Measurements from ENCODE around the gene AHI1. TPM values are rescaled to one million over a fixed set of nuclear protein-coding genes. Genes with fewer than 3 reads are reported as not detected.

AHI1 gene
- total RNA-seq, 1 experiment from 2014 or later: 22.8 TPM

- no peaks in the 10 kb centered on the region for H3K27me3 ChIP-seq (replicated peaks; ENCODE audit: insufficient read depth, low read depth, low read length, poor library complexity)
- peaks cover 6% of the 10 kb centered on the region for H3K4me1 ChIP-seq (ENCODE audit: insufficient read depth, low read length, poor library complexity, severe bottlenecking)
- CTCF ChIA-PET: no interaction called here
- intact Hi-C loops (cut with micrococcal nuclease; ENCODE audit: unreplicated experiment): no loop called here
- no TSS peak for BruUV-seq (replicated peaks)
- TF ChIP-seq EZH2 (IDR thresholded peaks at IDR 0.05; ENCODE audit: borderline replicate concordance, low read depth, low read length, poor library complexity, severe bottlenecking) (no peak), CTCF (conservative IDR thresholded peaks at IDR 0.05; ENCODE audit: low read depth, low read length) (no peak)
- POLR2A ChIA-PET (ENCODE audit: low non-redundant PET): interaction anchor here (0.6 kb wide), 1 partner anchor 15 kb away, joined by 4 read pairs; no protein-coding TSS in a partner anchor
- H3K4me3 ChIP-seq (ENCODE audit: low read depth, low read length, poor library complexity, severe bottlenecking): no peak overlapping the region
- no peaks in the 10 kb centered on the region for H3K9me3 ChIP-seq (ENCODE audit: low read depth, low read length, poor library complexity, severe bottlenecking)
- H3K27ac ChIP-seq (ENCODE audit: low read depth, low read length, poor library complexity, severe bottlenecking): no peak overlapping the region
- DNase-seq (ENCODE audit: low spot score): no peak
- H3K36me3 ChIP-seq (ENCODE audit: insufficient read depth, low read length, poor library complexity, severe bottlenecking): no peaks in the 10 kb centered on the region
These were observed 230.5 kb downstream of the AHI1 start for GRCh38 chr6:135267085-135267484.

- Histone ChIP-seq H3K4me3 (ENCODE audit: low read depth, low read length, poor library complexity, severe bottlenecking) (no peak overlapping the region), H3K27ac (ENCODE audit: low read depth, low read length, poor library complexity, severe bottlenecking) (no peak overlapping the region), H3K4me1 (ENCODE audit: insufficient read depth, low read length, poor library complexity, severe bottlenecking) (peaks cover 6% of the 10 kb centered on the region), H3K9me3 (ENCODE audit: low read depth, low read length, poor library complexity, severe bottlenecking) (no peaks in the 10 kb centered on the region), H3K27me3 (replicated peaks; ENCODE audit: insufficient read depth, low read depth, low read length, poor library complexity) (no peaks in the 10 kb centered on the region), H3K36me3 (ENCODE audit: insufficient read depth, low read length, poor library complexity, severe bottlenecking) (no peaks in the 10 kb centered on the region)
- DNase-seq (ENCODE audit: low spot score): no peak
- TF ChIP-seq EZH2 (IDR thresholded peaks at IDR 0.05; ENCODE audit: borderline replicate concordance, low read depth, low read length, poor library complexity, severe bottlenecking): no peak
- no peak for TF ChIP-seq CTCF (conservative IDR thresholded peaks at IDR 0.05; ENCODE audit: low read depth, low read length)
- ChIA-PET CTCF (no interaction called here), POLR2A (ENCODE audit: low non-redundant PET) (no interaction called here)
- BruUV-seq (replicated peaks): no TSS peak
- intact Hi-C loops (cut with micrococcal nuclease; ENCODE audit: unreplicated experiment): no loop called here
These were observed 230.9 kb downstream of the AHI1 start for GRCh38 chr6:135266675-135267074.

- Histone ChIP-seq H3K9me3 (ENCODE audit: low read depth, low read length, poor library complexity, severe bottlenecking) (no peaks in the 10 kb centered on the region), H3K27me3 (replicated peaks; ENCODE audit: insufficient read depth, low read depth, low read length, poor library complexity) (no peaks in the 10 kb centered on the region), H3K36me3 (ENCODE audit: insufficient read depth, low read length, poor library complexity, severe bottlenecking) (no peaks in the 10 kb centered on the region), H3K27ac (ENCODE audit: low read depth, low read length, poor library complexity, severe bottlenecking) (no peak overlapping the region), H3K4me3 (ENCODE audit: low read depth, low read length, poor library complexity, severe bottlenecking) (no peak overlapping the region), H3K4me1 (ENCODE audit: insufficient read depth, low read length, poor library complexity, severe bottlenecking) (peaks cover 1% of the 10 kb centered on the region)
- CTCF ChIA-PET: no interaction called here
- POLR2A ChIA-PET (ENCODE audit: low non-redundant PET): no interaction called here
- TF ChIP-seq CTCF (conservative IDR thresholded peaks at IDR 0.05; ENCODE audit: low read depth, low read length) (no peak), EZH2 (IDR thresholded peaks at IDR 0.05; ENCODE audit: borderline replicate concordance, low read depth, low read length, poor library complexity, severe bottlenecking) (no peak)
- DNase-seq (ENCODE audit: low spot score): no peak
- BruUV-seq (replicated peaks): no TSS peak
- intact Hi-C loops (cut with micrococcal nuclease; ENCODE audit: unreplicated experiment): no loop called here
These were observed 232.3 kb downstream of the AHI1 start for GRCh38 chr6:135265278-135265677.
